Natural killer cell (primary cell): ENCODE data around the gene ANKRD11. TPM values are rescaled to one million over a fixed set of nuclear protein-coding genes. Genes with fewer than 3 reads are reported as not detected.
"Not testable (repeated sequence)": the region's sequence is repeated elsewhere in the genome, so short reads cannot be mapped to it uniquely, and the experiment has no call there.

Source experiments
- ATAC-seq, 3 donors: fragments of 150-1000 bp in 2 of 3; fragments of 200-7000 bp in 1 of 3; cut with Tn5 transposase; 1 replicate in 1 of 3; 2 replicates in 2 of 3; pipeline ENCODE4 v1.10.0; 2021; ENCODE audit warnings: mild to moderate bottlenecking in 2 of 3, moderate library complexity in 2 of 3
- DNase-seq, 2 donors: peaks; one replicate each; pipeline versions ENCODE4 v3.0.0 to v3.0.0-alpha.2; 2013 to 2021; ENCODE audit warnings: mixed read lengths in 1 of 2
- H3K27ac ChIP-seq: one replicate; pipeline ENCODE4 v1.5.1; 2013; ENCODE audit warnings: mild to moderate bottlenecking, low read length
- H3K27me3 ChIP-seq: one replicate; pipeline ENCODE4 v1.6.1; 2013; ENCODE audit warnings: low read length; ENCODE audit not compliant: control insufficient read depth, insufficient read depth
- H3K36me3 ChIP-seq: one replicate; pipeline ENCODE4 v1.6.1; 2013; ENCODE audit warnings: low read length; ENCODE audit not compliant: control insufficient read depth, insufficient read depth
- H3K4me1 ChIP-seq: one replicate; pipeline ENCODE4 v1.6.1; 2013; ENCODE audit warnings: low read length; ENCODE audit not compliant: control insufficient read depth, insufficient read depth
- H3K4me3 ChIP-seq: one replicate; pipeline ENCODE4 v1.5.1; 2013; ENCODE audit warnings: low read length
- H3K9me3 ChIP-seq: one replicate; pipeline ENCODE4 v1.6.1; 2013; ENCODE audit warnings: low read length; ENCODE audit not compliant: control insufficient read depth, insufficient read depth
- H3K27ac Mint-ChIP-seq, 2 donors: one replicate each; pipeline ENCODE4 v1.8.0; 2022; ENCODE audit warnings: mild to moderate bottlenecking in 2 of 2, mixed read lengths in 2 of 2, moderate library complexity in 1 of 2
- H3K27me3 Mint-ChIP-seq, 2 donors: one replicate each; pipeline ENCODE4 v1.8.0; 2022; ENCODE audit warnings: low read depth in 2 of 2, mixed read lengths in 2 of 2
- H3K36me3 Mint-ChIP-seq: one replicate; pipeline ENCODE4 v1.8.0; 2022; ENCODE audit warnings: mixed read lengths
- H3K4me1 Mint-ChIP-seq, 2 donors: one replicate each; pipeline ENCODE4 v1.8.0; 2022; ENCODE audit warnings: mixed read lengths in 2 of 2
- H3K4me3 Mint-ChIP-seq: one replicate; pipeline ENCODE4 v1.8.0; 2022; ENCODE audit warnings: mild to moderate bottlenecking, moderate library complexity, mixed read lengths
- H3K9me3 Mint-ChIP-seq, 2 donors: one replicate each; pipeline ENCODE4 v1.8.0; 2022; ENCODE audit warnings: mixed read lengths in 2 of 2
- CTCF ChIP-seq: fragments of 200-600 bp; IDR thresholded peaks from one replicate; pipeline ENCODE4 v1.8.0; 2022; ENCODE audit warnings: antibody characterized with exemption
- whole genome bisulfite sequencing: methylation state at CpG from one replicate; pipeline ENCODE4 v1.1.7; 2013; ENCODE audit warnings: missing lambda C conversion rate; ENCODE audit not compliant: insufficient coverage; 5-methylcytosine and 5-hydroxymethylcytosine counted together
- intact Hi-C: fragments of 100-400 bp; cut with micrococcal nuclease; formaldehyde crosslinking; loops from one replicate; pipeline ENCODE4 v1.14.2; 2022
- total RNA-seq, 4 donors: library from RNA; stranded (reverse); fragments of 120-200 nt in 1 of 4; gene quantifications; one replicate each; pipeline versions ENCODE4 v1.2.3 to v1.2.4, GENCODE V29; 2013 to 2022

The ANKRD11 gene
- total RNA-seq, 3 donors from 2014 or later (not counting 1 experiment from before 2014, with no cell fraction given): 230 to 299 (median 287) TPM

DNA sequence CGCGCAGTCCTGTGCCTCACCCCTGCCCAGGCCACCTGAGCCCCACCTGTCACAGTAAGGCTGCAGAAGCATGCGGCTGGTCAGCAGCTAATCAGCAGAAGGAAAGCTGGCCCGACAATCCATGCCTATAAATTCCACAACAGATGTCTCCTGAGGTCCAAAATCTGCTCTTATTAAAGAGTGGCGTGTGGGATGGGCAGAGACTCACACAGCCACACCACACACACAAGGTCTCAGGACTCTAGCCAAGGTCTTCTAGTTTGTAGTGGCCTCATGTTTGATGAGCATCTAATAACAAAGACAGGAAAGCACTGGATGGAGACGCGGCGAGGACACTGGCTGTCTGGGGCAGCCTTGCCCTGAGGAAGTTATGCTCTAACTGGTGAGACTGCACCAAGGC, 55.9 kb downstream of the ANKRD11 start:
- H3K4me1 ChIP-seq: peaks cover 71% of the 10 kb centered on the region
- DNase-seq (no peak), ATAC-seq (no peak)
- H3K27me3 ChIP-seq: no peaks in the 10 kb centered on the region
- H3K36me3 ChIP-seq: no peaks in the 10 kb centered on the region
- Mint-ChIP-seq H3K27ac (no peak overlapping the region), H3K36me3 (no peaks in the 10 kb centered on the region), H3K27me3 (no peaks in the 10 kb centered on the region), H3K9me3 (no peaks in the 10 kb centered on the region), H3K4me3 (peak overlapping the region; percentile 45), H3K4me1 (peaks cover 18 to 36% of the 10 kb centered on the region in 2 donors)
- H3K4me3 ChIP-seq: no peak overlapping the region
- no peak overlapping the region for H3K27ac ChIP-seq
- no peak for TF ChIP-seq CTCF
- H3K9me3 ChIP-seq: no peaks in the 10 kb centered on the region
- intact Hi-C loops: loop anchor here (2.0 kb wide), 1 partner anchor 18 kb away; no protein-coding TSS in a partner anchor
- WGBS: 98% methylated on average over 8 of the region's 8 CpGs

GRCh38 chr16:89433363-89433984, 56.9 kb downstream of the ANKRD11 start:
- H3K27ac ChIP-seq, intact Hi-C loops, H3K4me3 ChIP-seq, H3K9me3 ChIP-seq, H3K27me3 Mint-ChIP-seq, H3K27ac Mint-ChIP-seq, H3K36me3 Mint-ChIP-seq, ATAC-seq, H3K4me3 Mint-ChIP-seq, H3K27me3 ChIP-seq, H3K36me3 ChIP-seq, DNase-seq, H3K9me3 Mint-ChIP-seq: not testable (repeated sequence)
- H3K4me1 Mint-ChIP-seq: peaks cover 16 to 29% of the 10 kb centered on the region in 2 donors
- peaks cover 71% of the 10 kb centered on the region for H3K4me1 ChIP-seq
- WGBS: 92% methylated on average over 21 of the region's 22 CpGs

DNA sequence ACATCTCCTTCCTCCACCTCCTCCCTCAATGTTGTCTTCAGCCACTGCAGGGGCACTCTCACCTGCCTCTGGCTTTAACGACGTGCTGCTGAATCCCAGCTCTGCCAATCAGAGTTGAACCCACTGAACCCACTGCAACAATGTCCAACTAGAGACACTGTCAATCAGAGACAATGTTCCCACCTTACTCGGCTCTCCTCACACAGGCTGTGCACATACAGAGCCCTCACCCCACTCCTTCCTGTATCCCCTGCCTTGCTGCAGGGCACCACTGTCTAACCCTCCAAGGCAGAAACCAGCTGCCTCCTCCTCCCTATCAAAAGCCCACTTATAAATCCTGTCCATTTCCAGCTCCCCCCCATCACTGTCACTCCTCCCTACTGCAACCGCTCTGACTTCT, 58.7 kb downstream of the ANKRD11 start:
- H3K9me3 Mint-ChIP-seq: no peaks in the 10 kb centered on the region
- no peak overlapping the region for H3K27ac Mint-ChIP-seq
- no peaks in the 10 kb centered on the region for H3K27me3 Mint-ChIP-seq
- DNase-seq: peak in 1 of 2 donors; percentile 18
- H3K4me3 Mint-ChIP-seq: no peak overlapping the region
- TF ChIP-seq CTCF: no peak
- WGBS: 52% methylated on average over 4 of the region's 4 CpGs
- ATAC-seq: peak; percentile 33 to 53 (median 37)
- H3K4me3 ChIP-seq: no peak overlapping the region
- H3K27me3 ChIP-seq: no peaks in the 10 kb centered on the region
- H3K4me1 Mint-ChIP-seq: peaks cover 9 to 22% of the 10 kb centered on the region in 2 donors
- no peaks in the 10 kb centered on the region for H3K9me3 ChIP-seq
- intact Hi-C loops: no loop called here
- H3K4me1 ChIP-seq: peaks cover 61% of the 10 kb centered on the region
- no peaks in the 10 kb centered on the region for H3K36me3 ChIP-seq
- H3K36me3 Mint-ChIP-seq: no peaks in the 10 kb centered on the region
- H3K27ac ChIP-seq: no peak overlapping the region

DNA sequence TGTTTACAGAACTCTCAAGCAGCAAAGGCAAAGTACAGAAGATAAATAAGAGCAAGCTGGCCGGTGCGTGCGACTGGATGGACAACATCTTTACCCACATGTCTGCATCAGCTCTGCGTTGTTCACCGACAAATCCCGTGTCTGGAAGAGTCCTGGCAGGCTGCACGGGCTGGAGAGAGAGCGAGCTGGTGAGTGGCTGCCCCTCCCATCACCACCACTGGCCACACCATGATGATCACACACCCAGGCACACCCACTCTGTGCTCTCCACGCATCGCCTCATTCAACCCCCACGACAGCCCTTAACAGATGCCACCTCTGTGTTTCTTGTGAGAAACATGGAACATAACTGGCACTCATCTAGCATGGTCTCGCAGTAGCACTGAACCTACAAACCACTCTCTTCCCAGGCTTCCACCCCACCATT, 59.2 kb downstream of the ANKRD11 start:
- intact Hi-C loops: no loop called here
- Histone ChIP-seq H3K27me3 (no peaks in the 10 kb centered on the region), H3K36me3 (peaks cover under 1% of the 10 kb centered on the region), H3K4me1 (peaks cover 61% of the 10 kb centered on the region), H3K27ac (no peak overlapping the region), H3K4me3 (no peak overlapping the region), H3K9me3 (no peaks in the 10 kb centered on the region)
- Mint-ChIP-seq H3K4me1 (peaks cover 14 to 23% of the 10 kb centered on the region in 2 donors), H3K27me3 (no peaks in the 10 kb centered on the region), H3K27ac (no peak overlapping the region), H3K36me3 (no peaks in the 10 kb centered on the region), H3K4me3 (no peak overlapping the region), H3K9me3 (no peaks in the 10 kb centered on the region)
- DNase-seq (no peak), ATAC-seq (peak in 1 of 3 donors; percentile 27)
- TF ChIP-seq CTCF: no peak
- WGBS: 68% methylated on average over 12 of the region's 12 CpGs
